Esophagus squamous epithelium (tissue), 4 donors: ENCODE results near the gene RAB26.
A peak's percentile ranks its signal among the peaks of the same experiment; 100 is the strongest.

Experiments used
- POLR2A ChIP-seq, 4 donors: fragments of 450-650 bp; IDR thresholded peaks; one replicate each; pipeline ENCODE4 v1.6.1; 2017; ENCODE audit warnings: antibody characterized with exemption in 4 of 4, mild to moderate bottlenecking in 4 of 4, moderate library complexity in 3 of 4
- TF ChIP-seq, protein P1 (sequence below), 6 experiments: fragments of 450-650 bp in 4 of 6; fragments of 200-600 bp in 2 of 6; sonication (generic) in 2 of 6; IDR thresholded peaks; one replicate each; pipeline ENCODE4 v1.5.1; 2016 to 2019; ENCODE audit warnings: antibody characterized with exemption in 6 of 6, mild to moderate bottlenecking in 4 of 6, moderate library complexity in 4 of 6

DNA sequence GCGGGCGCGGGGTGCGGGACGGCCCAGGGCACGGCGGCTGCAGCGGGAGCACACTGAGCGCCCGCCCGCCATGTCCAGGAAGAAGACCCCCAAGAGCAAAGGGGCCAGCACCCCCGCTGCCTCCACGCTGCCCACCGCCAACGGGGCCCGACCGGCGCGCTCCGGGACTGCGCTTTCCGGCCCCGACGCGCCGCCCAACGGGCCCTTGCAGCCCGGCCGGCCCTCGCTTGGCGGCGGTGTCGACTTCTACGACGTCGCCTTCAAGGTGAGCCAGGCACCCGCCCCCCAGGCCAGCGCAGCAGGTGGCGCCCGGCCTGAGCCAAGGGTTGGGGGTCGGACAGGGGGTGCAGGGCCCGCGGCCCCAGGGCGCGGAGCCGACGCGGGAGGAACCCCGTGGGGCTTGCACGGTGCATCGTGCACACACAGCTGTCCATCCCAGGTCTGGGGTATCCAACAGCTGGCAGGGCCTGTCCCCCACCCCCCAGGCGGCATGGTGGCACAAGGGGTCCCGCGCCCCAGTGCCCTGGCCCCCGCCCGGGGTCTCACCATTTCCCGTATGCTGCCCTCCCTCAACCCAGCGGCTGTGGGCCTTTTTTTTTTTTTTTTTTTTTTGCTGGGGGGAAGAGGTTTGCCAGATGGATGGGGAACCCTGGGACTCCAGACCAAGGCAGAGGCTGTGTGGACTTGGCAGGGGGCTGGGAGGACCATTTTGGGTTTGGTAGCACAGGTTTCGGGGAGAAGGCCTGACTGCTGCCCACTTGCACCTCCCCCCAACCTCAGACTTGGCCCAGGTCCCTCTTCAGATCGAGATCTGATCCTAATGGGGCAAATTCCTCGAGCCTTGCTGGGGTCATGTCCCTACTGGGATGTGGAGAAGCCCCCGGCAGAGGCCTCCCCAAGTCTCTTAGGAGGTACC is 547 bp downstream of the RAB26 start:
- TF ChIP-seq, protein P1, sequence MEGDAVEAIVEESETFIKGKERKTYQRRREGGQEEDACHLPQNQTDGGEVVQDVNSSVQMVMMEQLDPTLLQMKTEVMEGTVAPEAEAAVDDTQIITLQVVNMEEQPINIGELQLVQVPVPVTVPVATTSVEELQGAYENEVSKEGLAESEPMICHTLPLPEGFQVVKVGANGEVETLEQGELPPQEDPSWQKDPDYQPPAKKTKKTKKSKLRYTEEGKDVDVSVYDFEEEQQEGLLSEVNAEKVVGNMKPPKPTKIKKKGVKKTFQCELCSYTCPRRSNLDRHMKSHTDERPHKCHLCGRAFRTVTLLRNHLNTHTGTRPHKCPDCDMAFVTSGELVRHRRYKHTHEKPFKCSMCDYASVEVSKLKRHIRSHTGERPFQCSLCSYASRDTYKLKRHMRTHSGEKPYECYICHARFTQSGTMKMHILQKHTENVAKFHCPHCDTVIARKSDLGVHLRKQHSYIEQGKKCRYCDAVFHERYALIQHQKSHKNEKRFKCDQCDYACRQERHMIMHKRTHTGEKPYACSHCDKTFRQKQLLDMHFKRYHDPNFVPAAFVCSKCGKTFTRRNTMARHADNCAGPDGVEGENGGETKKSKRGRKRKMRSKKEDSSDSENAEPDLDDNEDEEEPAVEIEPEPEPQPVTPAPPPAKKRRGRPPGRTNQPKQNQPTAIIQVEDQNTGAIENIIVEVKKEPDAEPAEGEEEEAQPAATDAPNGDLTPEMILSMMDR (IDR thresholded peaks at IDR 0.05), result peak in 3 of 6 experiments; percentile 8 to 29 (median 12)
- TF ChIP-seq POLR2A (IDR thresholded peaks at IDR 0.05), result no peak
